ENCODE measurements around the gene DENND2D.

DENND2D gene

GRCh38 chr1:111202366-111202706 lies 1.9 kb upstream of the DENND2D start:
- Histone ChIP-seq H3K4me3 (ENCODE audit: low read depth, low read length) (no peak overlapping the region), H3K27me3 (peaks cover 41% of the 10 kb centered on the region)
- DNase-seq = no peak

GRCh38 chr1:111201275-111202090 lies 1.0 kb upstream of the DENND2D start:
- no peaks in the 10 kb centered on the region for H3K4me1 ChIP-seq
- no peaks in the 10 kb centered on the region for H3K9me3 ChIP-seq
- no peak overlapping the region for H3K4me3 ChIP-seq (ENCODE audit: low read depth, low read length)
- no peak for DNase-seq
- no peaks in the 10 kb centered on the region for H3K36me3 ChIP-seq
- peaks cover 32% of the 10 kb centered on the region for H3K27me3 ChIP-seq
- no peak for TF ChIP-seq CTCF (IDR thresholded peaks at IDR 0.05; ENCODE audit: low read depth, low read length)

More at GRCh38 chr1:111202366-111202706, 1.9 kb upstream of the DENND2D start:
- no peaks in the 10 kb centered on the region for H3K4me1 ChIP-seq
- no peaks in the 10 kb centered on the region for H3K9me3 ChIP-seq
- TF ChIP-seq CTCF (IDR thresholded peaks at IDR 0.05; ENCODE audit: low read depth, low read length) = no peak
- H3K36me3 ChIP-seq = no peaks in the 10 kb centered on the region

GRCh38 chr1:111200802-111201161 lies 336 bp upstream of the DENND2D start:
- no peak overlapping the region for H3K4me3 ChIP-seq (ENCODE audit: low read depth, low read length)
- no peak for TF ChIP-seq CTCF (IDR thresholded peaks at IDR 0.05; ENCODE audit: low read depth, low read length)
- no peaks in the 10 kb centered on the region for H3K36me3 ChIP-seq
- no peaks in the 10 kb centered on the region for H3K4me1 ChIP-seq
- no peaks in the 10 kb centered on the region for H3K9me3 ChIP-seq
- DNase-seq = no peak
- H3K27me3 ChIP-seq = peaks cover 27% of the 10 kb centered on the region

- TF ChIP-seq CTCF (IDR thresholded peaks at IDR 0.05; ENCODE audit: low read depth, low read length) = no peak
- peaks cover 12% of the 10 kb centered on the region for H3K27me3 ChIP-seq
- DNase-seq = no peak
- no peaks in the 10 kb centered on the region for H3K9me3 ChIP-seq
- H3K4me1 ChIP-seq = no peaks in the 10 kb centered on the region
- no peaks in the 10 kb centered on the region for H3K36me3 ChIP-seq
- H3K4me3 ChIP-seq (ENCODE audit: low read depth, low read length) = no peak overlapping the region
Measured at GRCh38 chr1:111199329-111199728, 1.1 kb downstream of the DENND2D start.

- Histone ChIP-seq H3K4me1 (no peaks in the 10 kb centered on the region), H3K36me3 (no peaks in the 10 kb centered on the region), H3K4me3 (ENCODE audit: low read depth, low read length) (no peak overlapping the region), H3K27me3 (peaks cover 8% of the 10 kb centered on the region), H3K9me3 (no peaks in the 10 kb centered on the region)
- DNase-seq = no peak
- no peak for TF ChIP-seq CTCF (IDR thresholded peaks at IDR 0.05; ENCODE audit: low read depth, low read length)
Measured at GRCh38 chr1:111198836-111199235, 1.6 kb downstream of the DENND2D start.

- peak; percentile 45 for TF ChIP-seq CTCF (IDR thresholded peaks at IDR 0.05; ENCODE audit: low read depth, low read length)
- H3K36me3 ChIP-seq = no peaks in the 10 kb centered on the region
- H3K4me1 ChIP-seq = no peaks in the 10 kb centered on the region
- no peak overlapping the region for H3K4me3 ChIP-seq (ENCODE audit: low read depth, low read length)
- DNase-seq = peak; percentile 43
- no peaks in the 10 kb centered on the region for H3K9me3 ChIP-seq
- H3K27me3 ChIP-seq = no peaks in the 10 kb centered on the region
Measured at GRCh38 chr1:111197598-111198284, 2.7 kb downstream of the DENND2D start.

Measured in BE2C (cell line).